SIG-M5 treated with dmso at 0.1 percent for 504 hours (cell line): ENCODE results near the gene TOMM70.
"Not testable (repeated sequence)": the region's sequence is repeated elsewhere in the genome, so short reads cannot be mapped to it uniquely, and the experiment has no call there.

Experiments
- DNase-seq: peaks from one replicate; lab custom pipeline; 2025; ENCODE audit not compliant: unreplicated experiment; lab: John Stamatoyannopoulos, UW

The TOMM70 gene

DNA sequence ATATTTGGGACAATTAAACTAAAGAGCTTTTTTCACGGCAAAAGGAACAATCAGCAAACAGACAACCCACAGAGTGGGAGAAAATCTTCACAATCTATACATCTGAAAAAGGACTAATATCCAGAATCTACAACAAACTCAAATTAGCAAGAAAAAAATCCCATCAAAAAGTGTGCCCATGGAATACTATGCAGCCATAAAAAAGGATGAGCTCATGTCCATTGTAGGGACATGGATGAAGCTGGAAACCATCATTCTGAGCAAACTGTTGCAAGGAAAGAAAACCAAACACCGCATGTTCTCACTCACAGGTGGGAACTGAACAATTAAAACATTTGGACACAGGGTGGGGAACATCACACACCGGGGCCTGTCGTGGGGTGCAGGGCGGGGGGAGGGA, 73.5 kb downstream of the TOMM70 start:
- DNase-seq, result not testable (repeated sequence)

GRCh38 chr3:100325827-100326226, 75.1 kb downstream of the TOMM70 start:
- no peak for DNase-seq

GRCh38 chr3:100324044-100324443, 76.8 kb downstream of the TOMM70 start:
- DNase-seq, result no peak

- DNase-seq, result no peak
Measured at GRCh38 chr3:100319951-100320350, 80.9 kb downstream of the TOMM70 start.

DNA sequence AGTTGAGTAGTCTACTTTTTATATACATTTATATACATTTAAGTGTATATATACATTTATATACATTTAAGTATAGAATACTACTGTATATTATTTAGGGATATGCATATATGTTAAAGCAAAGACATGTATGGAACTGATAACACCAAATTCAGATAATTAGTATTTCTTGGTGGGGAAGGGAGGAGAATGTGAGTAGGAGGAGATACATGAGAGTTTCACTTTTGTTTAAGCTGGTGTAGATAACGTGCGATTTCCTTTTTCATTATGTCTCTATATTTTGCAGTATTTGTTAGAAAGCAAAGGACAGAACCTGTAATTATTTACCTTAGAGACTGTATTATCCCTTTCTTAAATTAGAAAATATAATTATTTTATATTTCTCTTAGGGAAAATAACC, 83.0 kb downstream of the TOMM70 start:
- DNase-seq, result no peak

- DNase-seq, result peak; percentile 75
Measured at GRCh38 chr3:100316641-100317069, 84.2 kb downstream of the TOMM70 start.
